ENCODE data around the gene AP4E1. TPM values are rescaled to one million over a fixed set of nuclear protein-coding genes. Genes with fewer than 3 reads are reported as not detected.

Gene AP4E1
- total and polyA plus RNA-seq, 2 of the 8 experiments (the other 6 are each of a cell fraction or from before 2014, with no cell fraction given): 1.4 to 10.9 TPM

DNA sequence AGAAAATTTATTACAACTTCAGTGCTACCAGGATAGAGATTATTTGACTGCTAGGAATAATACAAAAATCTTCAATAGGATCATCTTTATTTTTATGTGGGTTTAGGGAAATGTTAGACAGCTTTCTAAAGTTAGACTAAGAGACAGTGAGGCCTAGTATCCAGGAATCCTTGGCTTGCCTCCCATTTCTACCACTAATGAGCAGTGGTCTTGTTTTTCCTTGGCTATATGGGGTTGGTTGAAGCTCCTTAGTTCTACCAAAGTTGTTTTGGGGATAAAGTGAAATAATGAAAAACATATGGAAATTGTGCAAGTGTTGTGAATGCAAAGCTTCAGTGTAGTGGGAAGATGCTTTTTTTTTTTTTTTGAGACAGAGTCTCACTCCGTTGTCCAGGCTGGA is 16.8 kb downstream of the AP4E1 start:
- Histone ChIP-seq H3K4ac (replicated peaks; ENCODE audit: insufficient read length, low read depth, low read length) (no peak overlapping the region), H3K79me2 (ENCODE audit: control insufficient read depth in 1 of 2, insufficient read depth in 2 of 2, low read length in 2 of 2) (no peaks in the 10 kb centered on the region), H4K5ac (ENCODE audit: insufficient read length, low read depth, low read length) (no peak overlapping the region), H4K8ac (ENCODE audit: extremely low read depth, insufficient read depth, low read length) (no peak overlapping the region), H3K4me3 (ENCODE audit: extremely low read depth in 1 of 4, insufficient read depth in 2 of 4, low read depth in 3 of 4, low read length in 4 of 4) (no peak overlapping the region), H3K23me2 (ENCODE audit: low read depth, low read length) (no peaks in the 10 kb centered on the region), H2BK120ac (replicated peaks; ENCODE audit: low read depth, low read length) (no peak overlapping the region), H3K36me3 (ENCODE audit: control insufficient read depth in 2 of 4, insufficient read depth in 4 of 4, low read length in 3 of 4) (peaks cover 0 to 25% (median 1%) of the 10 kb centered on the region in 4 experiments; a peak in 3 of 8 replicates), H3K56ac (replicated peaks; ENCODE audit: insufficient read length, low read depth, low read length) (no peak overlapping the region), H2BK20ac (ENCODE audit: low read length) (no peak overlapping the region), H3K9ac (replicated peaks in 1 of 4; ENCODE audit: extremely low read depth in 1 of 4, low read depth in 3 of 4, low read length in 3 of 4) (no peak overlapping the region), H3K23ac (ENCODE audit: insufficient read length) (no peak overlapping the region), H3K79me1 (ENCODE audit: low read depth, low read length) (no peaks in the 10 kb centered on the region), H4K91ac (replicated peaks; ENCODE audit: insufficient read length, low read length) (no peak overlapping the region), H3K27ac (ENCODE audit: low read depth, low read length) (no peak overlapping the region), H3K4me1 (replicated peaks in 1 of 4; ENCODE audit: control insufficient read depth in 3 of 4, insufficient read depth in 4 of 4, low read length in 3 of 4) (no peaks in the 10 kb centered on the region), H3K14ac (ENCODE audit: insufficient read length) (no peak overlapping the region), H3K27me3 (replicated peaks in 1 of 4; ENCODE audit: control insufficient read depth in 3 of 4, extremely low read depth in 1 of 4, insufficient read depth in 3 of 4, low read length in 3 of 4) (no peaks in the 10 kb centered on the region), H3K18ac (ENCODE audit: extremely low read depth, low read length) (no peak overlapping the region), H2BK15ac (ENCODE audit: low read length) (no peak overlapping the region), H2BK5ac (ENCODE audit: low read depth, low read length) (no peak overlapping the region), H2AFZ (ENCODE audit: low read length) (no peak overlapping the region), H2BK12ac (ENCODE audit: low read depth, low read length) (no peak overlapping the region), H2AK5ac (ENCODE audit: low read depth, low read length) (no peak overlapping the region), H3K4me2 (ENCODE audit: insufficient read depth in 1 of 2, low read depth in 2 of 2, low read length in 2 of 2) (no peak overlapping the region), H3K9me3 (ENCODE audit: insufficient read depth in 2 of 2, low read depth in 1 of 2, low read length in 1 of 2) (no peaks in the 10 kb centered on the region), H4K20me1 (replicated peaks in 1 of 2; ENCODE audit: control insufficient read depth in 1 of 2, insufficient read depth in 2 of 2, low read length in 2 of 2) (no peaks in the 10 kb centered on the region)
- ChIA-PET POLR2A (ENCODE audit: partially characterized antibody) (no interaction called here), CTCF (ENCODE audit: partially characterized antibody) (no interaction called here)
- 80% methylated on average over 1 of the region's 1 CpG; no CpG with 5 or more reads in 1 of the 2 experiments for WGBS, 2 experiments (ENCODE audit: extremely low coverage in 1 of 2, insufficient coverage in 1 of 2, insufficient read length in 1 of 2, insufficient replicate concordance in 2 of 2, low coverage in 1 of 2, low lambda C conversion rate in 2 of 2, missing lambda C conversion rate in 1 of 2)
- no peak for DNase-seq (ENCODE audit: low read depth in 1 of 2, low spot score in 2 of 2)
- FAIRE-seq: no peak
- TF ChIP-seq TAF7 (optimal IDR thresholded peaks at IDR 0.05; ENCODE audit: borderline replicate concordance, low read depth, low read length) (no peak), KDM4A (IDR thresholded peaks at IDR 0.05; ENCODE audit: low read depth, low read length, severe bottlenecking) (no peak), TAF1 (IDR thresholded peaks at IDR 0.05; ENCODE audit: low read depth, low read length) (no peak), SIX5 (IDR thresholded peaks at IDR 0.05; ENCODE audit: low read depth, low read length) (no peak), ASH2L (IDR thresholded peaks at IDR 0.05; ENCODE audit: low read length) (no peak), RBBP5 (IDR thresholded peaks at IDR 0.05; ENCODE audit: borderline replicate concordance, low read depth, low read length) (no peak), KDM5A (IDR thresholded peaks at IDR 0.05; ENCODE audit: low read length) (no peak), TCF12 (IDR thresholded peaks at IDR 0.05; ENCODE audit: low read depth, low read length) (no peak), MAFK (IDR thresholded peaks at IDR 0.05; ENCODE audit: low read depth, low read length) (no peak), SP4 (IDR thresholded peaks at IDR 0.05; ENCODE audit: low read length) (no peak), CBX5 (IDR thresholded peaks at IDR 0.05; ENCODE audit: low read depth, low read length) (no peak), PHF8 (conservative IDR thresholded peaks at IDR 0.05; ENCODE audit: low read depth, low read length) (no peak), FOSL1 (IDR thresholded peaks at IDR 0.05; ENCODE audit: insufficient read depth, low read depth, low read length) (no peak), POLR2A (IDR thresholded peaks at IDR 0.05; ENCODE audit: control extremely low read depth in 1 of 2, low read depth in 2 of 2, low read length in 2 of 2) (no peak), SIN3A (conservative IDR thresholded peaks at IDR 0.05 in 1 of 2, IDR thresholded peaks at IDR 0.05 in 1 of 2; ENCODE audit: low read depth in 1 of 2, low read length in 2 of 2) (no peak), JUND (IDR thresholded peaks at IDR 0.05; ENCODE audit: low read length) (no peak)
